NCI-H1048 (cell line): ENCODE results near the gene TSPAN5.
A peak's percentile ranks its signal among the peaks of the same experiment; 100 is the strongest.
"Not testable (repeated sequence)": the region's sequence is repeated elsewhere in the genome, so short reads cannot be mapped to it uniquely, and the experiment has no call there.

Experiments used
- DNase-seq: peaks from one replicate; lab custom pipeline; 2025; lab: John Stamatoyannopoulos, UW

Gene TSPAN5

GRCh38 chr4:98546910-98547594 is 111.4 kb downstream of the TSPAN5 start:
- no peak for DNase-seq

DNA sequence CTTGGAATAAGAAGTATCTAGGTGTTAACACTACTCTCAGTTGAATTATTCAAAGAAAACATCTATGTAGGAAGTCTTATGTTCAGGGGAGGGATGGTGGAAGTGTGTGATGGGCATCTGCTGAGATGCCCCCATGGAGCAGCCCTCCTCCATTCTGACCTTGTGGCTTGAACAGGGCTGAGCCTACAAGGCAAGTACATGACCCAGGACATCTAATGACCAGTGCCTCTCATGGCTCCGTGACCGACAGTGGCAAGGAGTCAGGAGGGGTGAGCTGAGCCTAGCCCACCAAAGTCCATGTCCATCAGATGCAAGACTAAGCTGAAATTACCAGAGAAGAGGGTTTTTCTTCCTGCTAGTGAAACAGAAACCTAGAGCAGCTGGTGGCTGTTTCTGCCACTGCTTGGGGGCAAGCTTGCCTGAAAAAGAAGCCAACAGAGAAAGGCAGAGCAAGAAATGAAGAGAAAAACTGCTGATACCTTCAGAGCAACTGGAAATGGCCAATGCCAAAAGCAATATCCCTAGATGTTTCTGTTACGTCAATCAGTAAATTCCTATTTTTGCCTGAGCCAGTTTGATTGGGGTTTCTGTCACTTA is 113.5 kb downstream of the TSPAN5 start:
- no peak for DNase-seq

DNA sequence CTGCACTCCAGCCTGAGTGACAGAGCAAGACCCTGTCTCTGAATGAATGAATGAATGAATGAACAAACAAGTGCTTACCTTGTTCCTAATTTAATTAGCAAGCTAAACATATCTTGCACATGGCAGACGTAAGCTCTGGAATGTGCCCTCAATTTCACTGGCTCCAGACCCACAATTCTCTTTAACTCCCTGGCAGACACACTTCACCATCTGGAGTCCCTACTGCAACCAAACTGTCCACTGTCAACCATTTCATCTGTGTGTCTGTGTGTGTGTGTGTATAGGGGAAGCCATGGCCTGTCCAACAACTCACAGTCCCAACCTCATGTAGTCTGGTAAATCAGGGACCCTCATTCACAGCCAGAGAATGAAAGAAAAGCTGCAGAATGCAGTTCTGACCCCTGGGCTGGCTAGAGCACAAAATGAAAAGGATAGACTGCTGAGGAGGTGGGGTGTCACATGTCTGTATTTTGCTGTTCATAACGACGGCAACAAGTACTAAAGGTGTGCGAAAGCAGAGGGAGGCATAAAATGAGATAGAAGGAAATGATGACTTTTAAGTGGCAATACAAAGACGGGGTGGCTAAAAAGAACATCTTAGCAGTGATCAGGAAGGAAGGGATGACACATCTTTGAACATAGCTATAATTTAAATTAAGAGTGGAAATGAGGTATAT is 114.1 kb downstream of the TSPAN5 start:
- no peak for DNase-seq

DNA sequence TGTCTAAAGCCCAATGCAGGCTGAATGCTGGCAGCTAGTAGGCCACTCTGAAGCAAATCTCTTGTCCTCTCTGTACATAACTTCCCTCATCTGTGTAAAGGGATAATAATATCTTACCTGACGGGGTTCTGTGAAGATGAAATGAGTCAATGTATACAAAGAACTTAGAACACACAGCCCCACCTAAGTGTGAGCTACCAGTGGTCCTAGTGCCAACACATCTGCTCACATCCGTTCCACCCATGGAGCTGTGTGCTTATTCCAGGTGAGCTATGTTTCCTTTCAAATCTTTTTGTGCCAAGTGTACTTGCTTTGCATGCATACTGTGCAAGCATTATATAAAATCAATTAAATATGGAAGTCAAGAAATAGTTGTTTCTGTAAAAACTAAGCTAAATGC is 116.4 kb downstream of the TSPAN5 start:
- DNase-seq, result no peak

- DNase-seq, result no peak
Observed at GRCh38 chr4:98540803-98541202, 117.6 kb downstream of the TSPAN5 start.

DNA sequence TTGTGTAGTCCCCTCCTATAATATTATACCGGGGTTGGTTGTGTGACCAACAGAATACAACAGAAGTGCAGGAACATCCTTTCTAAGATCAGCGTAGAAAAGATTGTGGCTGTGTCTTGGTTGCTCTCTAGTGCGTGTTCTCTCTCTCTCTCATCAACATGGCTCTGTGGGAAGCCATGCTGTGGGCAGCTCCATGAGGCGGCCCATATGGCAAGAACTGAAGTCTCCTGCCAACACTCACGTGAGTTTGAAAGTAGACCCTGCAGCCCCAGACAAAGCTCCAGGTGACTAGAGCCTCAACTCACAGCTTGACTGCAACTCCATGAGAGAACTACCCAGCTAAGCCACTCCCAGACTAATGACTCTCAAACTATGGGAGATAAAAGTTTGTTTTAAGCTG is 118.7 kb downstream of the TSPAN5 start:
- DNase-seq, result no peak

DNA sequence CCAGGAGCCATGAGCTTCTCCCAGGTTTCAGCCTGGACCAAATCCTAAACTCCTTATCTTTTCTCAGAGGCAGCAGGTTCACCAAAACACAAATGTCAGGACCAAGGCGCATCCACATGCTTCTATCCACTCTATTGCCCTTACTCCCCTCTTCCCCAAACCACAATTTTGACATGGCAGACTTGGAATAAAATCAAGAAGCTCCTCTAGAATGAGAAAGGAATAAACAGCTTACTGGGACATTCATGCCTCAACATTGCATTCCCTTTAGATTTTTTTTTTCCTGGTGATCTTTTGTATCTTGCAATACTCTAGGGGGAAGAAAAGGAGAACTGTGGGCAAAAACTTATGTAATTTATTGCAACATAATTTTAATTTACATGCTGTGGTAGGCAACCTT is 119.1 kb downstream of the TSPAN5 start:
- no peak for DNase-seq

DNA sequence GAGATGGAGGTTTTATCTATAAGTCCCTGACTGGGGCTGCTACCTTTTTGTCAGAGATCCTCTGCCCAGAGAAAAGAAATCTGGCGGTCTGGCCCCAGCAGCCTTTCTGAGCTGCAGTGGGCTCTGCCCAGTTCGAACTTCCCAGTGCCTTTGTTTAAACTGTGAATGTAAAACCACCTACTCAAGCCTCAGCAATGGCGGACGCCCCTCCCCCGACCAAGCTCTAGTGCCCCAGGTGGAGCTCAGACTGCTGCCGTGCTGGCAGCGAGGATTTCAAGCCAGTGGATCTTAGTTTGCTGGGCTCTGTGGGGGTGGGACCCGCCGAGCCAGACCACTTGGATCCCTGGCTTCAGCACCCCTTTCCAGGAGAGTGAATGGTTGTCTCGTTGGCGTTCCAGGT is 121.8 kb downstream of the TSPAN5 start:
- no peak for DNase-seq

GRCh38 chr4:98534146-98534545 is 124.3 kb downstream of the TSPAN5 start:
- DNase-seq, result not testable (repeated sequence)

GRCh38 chr4:98530572-98530971 is 127.8 kb downstream of the TSPAN5 start:
- no peak for DNase-seq

DNA sequence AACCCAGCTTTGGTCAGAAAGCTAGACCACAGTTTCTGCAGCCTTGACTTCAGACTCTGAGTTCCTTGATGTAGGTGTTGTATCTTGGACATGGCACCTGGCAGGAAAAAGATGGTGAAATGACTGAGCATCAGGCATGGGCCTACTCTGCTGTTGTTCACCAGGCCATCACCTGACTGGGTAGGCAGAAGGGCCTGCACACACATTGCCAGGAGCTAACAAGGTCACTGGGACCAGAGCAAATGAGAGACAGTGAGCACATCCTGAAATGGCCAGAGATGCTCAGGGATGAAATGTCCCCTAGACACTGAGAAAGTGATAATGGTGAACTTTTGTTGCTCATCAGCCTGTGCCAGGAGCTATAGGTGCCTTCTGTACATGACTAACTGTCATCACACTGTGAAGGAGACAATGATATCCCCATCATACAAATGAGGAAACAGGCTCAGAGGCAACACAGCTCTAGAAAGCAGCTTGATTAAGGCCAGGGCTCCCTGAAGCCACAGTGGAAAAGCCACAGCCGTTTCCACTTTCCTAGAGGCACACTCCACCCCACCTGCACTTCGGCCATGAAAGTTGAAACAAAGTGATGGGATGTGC is 128.3 kb downstream of the TSPAN5 start:
- DNase-seq, result no peak

DNA sequence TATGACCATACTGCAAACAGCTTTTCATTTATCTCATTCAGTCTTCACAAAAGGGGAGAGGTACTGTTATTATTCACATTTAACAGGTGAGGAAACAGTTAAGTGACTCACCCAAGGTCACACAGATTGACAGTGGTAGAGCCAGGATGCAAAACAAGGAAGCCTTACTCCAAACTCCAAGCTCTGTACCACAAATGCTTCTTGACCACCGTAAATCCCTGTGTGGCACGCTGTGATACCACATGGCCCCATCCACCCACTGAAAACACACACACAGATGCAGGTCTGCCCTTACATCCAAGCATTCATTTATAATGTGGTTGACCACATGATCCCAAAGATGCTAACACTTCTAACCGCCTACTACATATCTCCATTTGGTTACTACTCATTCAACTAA is 129.5 kb downstream of the TSPAN5 start:
- no peak for DNase-seq

DNA sequence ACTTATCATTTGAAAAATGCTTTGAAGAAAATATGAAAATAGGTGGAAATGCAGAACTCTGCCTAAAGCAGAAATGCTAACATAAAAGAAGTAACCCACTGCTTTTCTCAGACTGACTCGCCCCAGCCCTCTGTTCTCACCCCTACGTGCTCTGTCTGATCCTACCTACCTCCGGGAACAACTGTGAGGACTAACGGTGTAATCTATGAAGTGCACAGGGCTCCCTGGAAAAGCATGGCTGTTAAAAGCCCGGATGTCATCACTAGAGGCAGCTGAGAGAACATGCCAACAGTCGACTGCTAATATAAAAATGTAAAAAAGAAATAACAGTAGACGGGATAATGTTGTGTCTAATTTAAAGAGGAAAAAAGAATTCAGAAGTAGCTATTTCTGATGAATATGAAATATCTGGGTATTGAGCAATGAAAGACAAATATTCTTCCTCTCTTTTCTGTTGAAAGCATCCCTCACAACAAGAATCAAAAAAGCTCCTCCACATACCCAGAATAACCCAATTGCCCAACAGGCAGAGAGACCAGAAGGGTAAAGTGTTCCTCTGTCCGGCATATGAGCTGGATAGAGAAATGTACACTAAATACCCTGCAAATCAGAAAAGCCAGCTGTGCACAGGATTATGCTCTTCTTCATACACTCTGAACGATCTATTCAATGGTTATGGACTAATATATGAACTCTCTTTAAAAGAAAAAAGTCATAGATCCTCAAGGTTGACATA is 130.7 kb downstream of the TSPAN5 start:
- no peak for DNase-seq

GRCh38 chr4:98524230-98524629 is 134.2 kb downstream of the TSPAN5 start:
- DNase-seq, result no peak

DNA sequence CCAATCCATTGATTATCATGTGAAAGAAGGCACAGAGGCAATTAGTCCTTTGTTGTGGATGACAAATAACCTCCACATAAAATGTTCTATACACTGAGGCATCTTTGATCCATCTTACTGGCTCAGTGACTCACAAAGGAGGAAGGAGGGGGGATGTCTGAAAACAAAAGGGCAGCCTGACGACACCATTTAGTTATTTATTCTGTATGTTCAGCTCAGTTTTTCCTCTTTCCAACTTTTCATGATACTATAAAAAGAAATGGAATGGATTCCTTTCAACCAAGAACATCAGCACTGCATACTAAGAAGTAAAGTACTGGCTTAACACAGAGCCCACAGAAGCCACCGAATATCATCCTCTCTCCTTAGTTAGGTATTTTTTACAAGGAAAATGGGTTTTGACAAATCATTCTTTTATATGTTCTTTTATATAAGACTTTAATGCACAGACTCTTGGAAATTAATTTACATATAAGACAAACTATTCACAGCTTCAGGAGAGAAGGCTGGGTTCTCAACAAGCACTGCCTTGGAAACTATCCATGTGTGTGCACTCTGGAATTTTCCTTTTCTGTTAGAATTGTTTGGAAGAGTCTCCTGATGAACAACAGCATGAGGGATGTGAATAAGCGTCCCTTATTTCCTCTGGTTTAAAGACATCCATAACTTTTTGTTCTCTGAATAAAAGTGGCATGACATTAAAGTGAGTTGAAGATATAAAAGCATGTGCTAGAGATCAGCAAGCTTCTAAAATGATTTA is 135.6 kb downstream of the TSPAN5 start:
- DNase-seq, result no peak

GRCh38 chr4:98522062-98522461 is 136.3 kb downstream of the TSPAN5 start:
- no peak for DNase-seq

- no peak for DNase-seq
Observed at GRCh38 chr4:98521486-98521885, 136.9 kb downstream of the TSPAN5 start.

GRCh38 chr4:98519268-98519977 is 139.0 kb downstream of the TSPAN5 start:
- no peak for DNase-seq

GRCh38 chr4:98518559-98519267 is 139.7 kb downstream of the TSPAN5 start:
- peak; percentile 12 for DNase-seq
